8988T (cell line): ENCODE data around the gene YPEL2.
"Not testable (repeated sequence)": the region's sequence is repeated elsewhere in the genome, so short reads cannot be mapped to it uniquely, and the experiment has no call there.

ENCODE experiments used
- DNase-seq: peaks from one replicate; pipeline ENCODE4 v3.0.0; 2011

The YPEL2 gene

DNA sequence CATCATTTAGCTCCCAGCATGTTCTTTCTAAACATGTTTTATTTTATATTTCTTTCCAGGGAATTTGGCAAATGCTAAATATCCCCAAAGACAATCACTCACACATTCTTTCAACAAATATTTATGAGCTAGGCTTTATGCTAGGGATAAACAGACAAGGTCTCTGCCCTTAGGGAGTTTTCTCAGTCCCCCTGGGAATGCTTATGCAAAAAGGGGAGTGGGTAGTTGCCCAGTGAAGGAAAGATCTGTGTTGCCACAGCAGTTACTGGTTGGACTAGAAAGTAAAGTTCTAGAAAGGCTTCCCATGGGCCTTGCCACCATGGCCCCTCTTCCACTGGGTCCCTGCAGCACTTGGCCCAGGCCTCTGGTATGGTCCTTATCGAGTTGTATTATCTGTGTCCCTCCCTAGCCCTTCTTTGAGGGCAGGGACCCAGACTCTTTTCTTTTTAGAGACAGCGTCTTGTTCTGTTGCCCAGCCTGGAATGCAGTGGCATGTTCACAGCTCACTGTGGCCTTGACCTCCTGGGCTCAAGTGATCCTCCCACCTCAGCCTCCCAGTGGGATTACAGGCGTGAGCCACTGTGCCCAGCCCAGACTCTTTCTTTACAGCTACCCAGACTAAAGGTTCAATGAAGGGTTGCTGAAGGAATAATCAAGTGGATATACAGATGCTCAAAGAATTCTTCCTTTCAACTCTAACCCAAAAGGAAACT lies 78.0 kb downstream of the YPEL2 start:
- DNase-seq: no peak

DNA sequence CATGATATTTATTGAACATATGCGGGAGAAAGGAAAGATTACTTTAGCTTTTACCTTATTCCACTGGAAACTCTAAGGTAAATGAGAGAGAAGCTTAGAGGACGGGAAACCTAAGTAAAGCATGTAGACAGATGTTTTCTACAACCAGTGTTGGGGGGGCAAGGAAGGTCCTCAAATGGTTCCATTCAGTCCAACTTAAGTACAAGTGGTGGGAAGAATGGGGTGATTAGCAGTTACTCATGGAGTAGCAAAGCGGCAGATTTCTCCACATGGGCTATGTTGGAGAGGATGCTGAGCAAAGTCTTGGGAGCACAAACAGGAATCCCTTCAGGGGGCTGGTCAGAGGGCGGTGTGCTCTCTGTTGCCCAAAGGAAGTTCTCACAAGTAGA lies 78.6 kb downstream of the YPEL2 start:
- DNase-seq: no peak

DNA sequence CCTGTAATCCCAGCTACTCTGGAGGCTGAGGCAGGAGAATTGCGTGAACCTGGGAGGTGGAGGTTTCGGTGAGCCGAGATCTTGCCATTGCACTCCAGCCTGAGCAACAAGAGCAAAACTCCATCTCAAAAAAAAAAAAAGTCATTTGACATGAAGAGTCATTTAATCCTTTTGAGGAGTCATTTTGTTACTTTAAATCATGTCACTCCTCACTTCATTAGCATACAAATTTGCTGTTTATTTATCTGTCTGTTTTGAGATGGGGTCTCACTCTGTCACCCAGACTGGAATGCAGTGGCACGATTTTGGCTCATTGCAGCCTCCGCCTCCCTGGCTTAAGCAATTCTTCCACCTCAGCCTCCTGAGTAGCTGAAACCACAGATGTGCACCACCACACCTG lies 81.0 kb downstream of the YPEL2 start:
- DNase-seq: not testable (repeated sequence)

DNA sequence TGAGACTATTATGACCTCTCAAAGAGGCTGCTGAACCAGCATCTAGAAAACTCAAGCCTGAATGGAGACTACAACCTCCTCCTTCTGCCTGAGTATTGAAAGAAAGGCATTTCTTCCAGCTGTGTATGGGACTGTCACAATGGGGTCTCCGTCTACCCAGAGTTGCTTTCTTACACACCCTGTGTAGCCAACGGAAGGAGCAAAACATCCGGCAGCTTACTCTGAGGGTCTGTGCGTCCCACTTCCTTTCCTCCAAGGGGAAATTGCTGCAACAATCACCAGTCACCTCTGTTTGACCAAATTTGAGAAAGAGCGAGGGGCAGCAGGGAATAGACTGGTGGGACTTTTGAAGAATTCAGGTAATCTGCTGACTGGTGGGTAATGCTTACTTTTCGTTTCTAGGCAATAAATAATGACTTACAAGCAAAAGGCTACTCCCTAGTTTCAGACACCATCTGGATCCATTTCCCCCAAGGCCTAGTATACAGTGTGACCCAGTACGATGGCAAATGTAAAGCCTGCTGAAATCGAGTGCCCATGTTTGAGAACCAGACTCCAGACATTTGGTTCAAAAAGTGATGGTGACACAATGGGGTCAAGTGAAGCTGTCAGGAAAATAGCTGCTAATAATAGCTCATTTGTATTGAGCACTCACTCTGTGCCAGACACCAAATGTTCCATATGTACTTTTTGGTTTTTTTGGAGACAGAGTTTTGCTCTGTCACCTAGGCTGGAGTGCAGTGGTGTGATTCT lies 81.7 kb downstream of the YPEL2 start:
- no peak for DNase-seq

DNA sequence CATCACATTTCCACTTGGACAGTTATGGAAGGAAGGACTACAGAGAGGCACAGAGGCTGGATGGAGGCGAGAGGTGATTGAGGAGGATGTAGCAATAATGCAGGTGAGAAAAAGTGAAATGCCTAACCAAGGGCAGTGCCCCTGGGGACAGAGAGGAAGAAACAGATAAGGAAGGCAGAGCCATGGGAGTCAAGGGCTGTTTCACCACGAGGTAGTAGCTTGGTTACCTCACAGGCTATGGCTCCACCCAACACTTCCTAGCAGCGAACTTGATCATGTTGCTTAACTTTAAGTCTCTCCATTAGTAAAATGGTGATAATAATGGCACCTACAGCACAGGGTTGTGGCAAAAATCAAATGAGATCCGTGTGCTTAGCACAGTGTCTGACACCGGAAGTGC lies 83.9 kb downstream of the YPEL2 start:
- no peak for DNase-seq

DNA sequence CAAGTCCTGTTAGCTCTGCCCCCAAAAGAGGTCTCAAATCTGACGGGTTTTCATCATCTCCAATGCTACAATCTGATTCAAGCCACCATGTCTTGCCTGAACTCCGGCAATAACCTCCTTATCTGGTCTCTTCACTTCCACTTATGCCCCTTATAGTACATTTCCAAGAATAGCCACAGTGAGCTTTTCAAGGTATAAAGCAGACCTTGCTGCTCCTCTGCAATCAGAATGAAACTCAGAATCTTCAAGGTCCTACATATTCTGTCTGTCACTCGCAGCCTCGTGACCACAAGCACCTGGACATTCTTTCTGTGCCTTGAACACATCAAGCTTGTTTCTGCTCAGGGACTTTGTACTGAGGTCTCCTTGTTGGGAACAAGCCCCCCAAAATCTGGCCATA lies 84.7 kb downstream of the YPEL2 start:
- DNase-seq: no peak

DNA sequence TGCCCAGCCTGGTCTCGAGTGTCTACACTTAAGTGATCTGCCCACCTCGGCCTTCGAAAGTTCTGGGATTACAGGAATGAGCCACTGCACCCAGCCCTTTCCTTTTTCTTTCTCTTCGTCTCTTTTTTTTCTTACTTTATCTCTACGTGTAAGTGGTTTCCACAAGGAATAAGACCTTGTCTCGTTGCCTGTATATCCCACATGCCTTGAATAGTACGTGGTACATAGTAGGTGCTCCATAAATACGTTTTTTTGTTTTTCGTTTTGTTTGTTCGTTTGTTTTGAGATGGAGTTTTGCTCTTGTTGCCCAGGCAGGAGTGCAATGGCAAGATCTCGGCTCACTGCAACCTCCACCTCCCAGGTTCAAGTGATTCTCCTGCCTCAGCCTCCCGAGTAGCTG lies 86.0 kb downstream of the YPEL2 start:
- DNase-seq: no peak

DNA sequence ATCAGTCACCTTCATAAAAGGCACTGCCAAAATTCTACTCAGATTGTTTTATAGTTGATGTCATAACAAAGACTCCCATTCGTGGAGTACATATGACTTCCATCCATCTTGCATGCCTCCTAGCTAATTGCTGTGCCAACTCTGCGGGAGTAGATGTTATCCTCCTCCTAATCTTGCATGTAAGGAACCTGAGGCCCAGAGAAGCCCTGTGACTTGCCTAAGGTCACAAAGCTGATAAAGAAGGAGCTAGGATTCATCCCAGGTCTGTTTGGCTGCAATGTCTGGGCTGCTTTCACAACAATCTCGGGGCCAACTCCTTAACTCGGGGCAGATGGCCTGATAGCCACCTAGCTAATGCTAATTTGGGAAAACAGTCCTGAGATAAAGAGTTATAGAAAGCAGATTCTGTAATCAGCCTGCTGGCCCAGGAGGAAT lies 87.3 kb downstream of the YPEL2 start:
- DNase-seq: no peak

DNA sequence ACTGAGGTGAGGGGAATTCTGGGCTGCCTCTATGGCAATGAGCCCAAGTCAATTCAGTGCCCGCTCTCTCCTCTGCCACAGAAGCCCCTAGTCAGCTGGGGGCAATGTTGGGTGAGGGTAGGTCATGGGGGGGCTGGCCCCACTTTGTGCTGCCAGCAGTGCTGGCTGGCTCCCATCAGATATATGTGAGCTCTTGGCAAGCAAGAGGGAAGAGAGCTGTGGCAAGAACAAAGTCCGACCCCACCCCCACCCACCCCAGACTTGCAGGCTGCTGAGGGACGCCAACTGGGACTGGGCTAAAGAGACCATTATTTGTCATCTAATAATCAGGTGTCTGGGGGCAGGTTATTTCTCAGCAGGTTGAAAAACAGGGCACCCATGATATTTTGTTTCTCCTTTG lies 89.4 kb downstream of the YPEL2 start:
- DNase-seq: no peak

DNA sequence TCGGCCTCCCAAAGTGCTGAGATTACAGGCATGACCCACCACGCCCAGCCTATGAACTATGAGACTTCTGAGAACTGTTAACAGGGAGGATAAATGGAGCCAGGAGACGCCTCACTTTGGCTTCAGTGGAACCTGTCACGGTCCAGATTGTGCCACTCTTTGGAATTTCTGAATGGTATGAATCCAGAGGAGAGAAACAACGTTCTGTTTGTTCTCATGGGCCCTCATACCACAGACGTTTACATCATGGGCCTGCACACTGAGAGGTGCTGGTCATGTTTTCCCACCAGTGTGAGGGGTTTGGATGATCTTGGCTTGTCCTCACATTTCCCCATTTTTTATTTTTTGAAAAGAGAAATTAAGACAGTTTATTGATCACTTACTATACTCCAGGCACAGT lies 90.3 kb downstream of the YPEL2 start:
- DNase-seq: no peak

DNA sequence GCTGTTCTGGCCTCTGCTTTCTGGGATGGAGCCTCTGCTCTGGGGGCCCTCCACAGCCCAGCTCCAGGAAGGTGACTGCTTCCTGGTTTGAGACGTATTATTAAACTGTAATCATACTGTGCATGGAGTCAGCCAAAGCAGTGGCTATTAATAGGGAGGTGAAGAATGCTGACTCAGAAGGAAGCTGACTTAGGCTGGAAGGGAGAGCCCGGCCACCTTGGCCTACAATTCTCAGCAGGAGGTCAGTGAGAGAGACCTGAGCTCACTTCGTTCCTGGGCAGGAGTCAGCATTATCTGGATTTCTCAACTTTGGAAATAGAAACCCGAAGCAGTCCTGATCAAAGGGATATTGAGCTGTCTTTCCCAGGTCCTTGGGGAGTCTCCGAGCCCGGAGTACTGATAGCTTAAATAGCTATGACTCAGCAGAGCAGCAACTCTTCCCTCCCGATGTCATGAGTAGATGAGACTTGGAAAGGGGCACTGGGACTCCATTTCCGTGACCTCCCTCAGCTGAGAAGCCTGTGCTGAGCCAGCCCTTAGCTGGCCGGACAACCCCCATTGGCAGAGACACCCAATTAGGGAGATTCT lies 91.8 kb downstream of the YPEL2 start:
- no peak for DNase-seq

DNA sequence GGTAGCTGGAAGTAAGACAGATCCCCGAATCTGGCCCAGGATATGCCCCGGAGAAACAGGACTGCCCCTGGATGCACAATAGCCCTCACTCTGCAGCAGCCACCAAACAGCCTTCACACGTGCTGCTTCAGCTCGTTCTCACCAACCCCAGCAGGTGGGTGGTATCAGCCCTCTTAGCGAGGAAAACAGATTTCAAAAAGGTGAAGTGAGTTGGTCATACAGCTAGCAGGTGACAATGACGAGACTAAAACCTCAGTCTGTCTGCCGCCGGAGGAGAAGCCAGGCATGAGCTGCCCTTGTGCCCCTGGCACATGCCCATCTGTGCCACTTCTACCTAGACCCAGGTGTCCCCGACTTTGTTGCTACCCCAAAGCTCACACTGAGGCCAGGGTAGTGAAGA lies 92.4 kb downstream of the YPEL2 start:
- DNase-seq: no peak

DNA sequence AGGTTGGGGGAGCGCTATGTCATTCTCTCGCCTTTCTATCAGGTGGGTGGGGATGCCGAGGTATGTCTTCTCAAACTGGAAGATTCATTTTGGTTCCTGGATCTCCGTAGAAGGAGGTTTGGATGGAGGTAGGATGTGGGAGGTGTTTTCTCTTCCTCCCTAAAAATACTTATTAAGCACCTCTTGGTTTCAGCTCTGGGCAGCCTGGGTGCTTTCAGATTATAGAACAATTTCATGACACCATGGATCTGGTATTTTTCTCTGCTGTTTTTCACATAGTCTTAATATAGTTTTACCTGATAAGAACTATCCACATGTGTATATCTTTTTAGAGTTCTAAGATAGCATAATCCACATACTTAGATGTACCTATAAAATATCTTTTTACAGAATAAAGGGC lies 92.9 kb downstream of the YPEL2 start:
- DNase-seq: no peak

DNA sequence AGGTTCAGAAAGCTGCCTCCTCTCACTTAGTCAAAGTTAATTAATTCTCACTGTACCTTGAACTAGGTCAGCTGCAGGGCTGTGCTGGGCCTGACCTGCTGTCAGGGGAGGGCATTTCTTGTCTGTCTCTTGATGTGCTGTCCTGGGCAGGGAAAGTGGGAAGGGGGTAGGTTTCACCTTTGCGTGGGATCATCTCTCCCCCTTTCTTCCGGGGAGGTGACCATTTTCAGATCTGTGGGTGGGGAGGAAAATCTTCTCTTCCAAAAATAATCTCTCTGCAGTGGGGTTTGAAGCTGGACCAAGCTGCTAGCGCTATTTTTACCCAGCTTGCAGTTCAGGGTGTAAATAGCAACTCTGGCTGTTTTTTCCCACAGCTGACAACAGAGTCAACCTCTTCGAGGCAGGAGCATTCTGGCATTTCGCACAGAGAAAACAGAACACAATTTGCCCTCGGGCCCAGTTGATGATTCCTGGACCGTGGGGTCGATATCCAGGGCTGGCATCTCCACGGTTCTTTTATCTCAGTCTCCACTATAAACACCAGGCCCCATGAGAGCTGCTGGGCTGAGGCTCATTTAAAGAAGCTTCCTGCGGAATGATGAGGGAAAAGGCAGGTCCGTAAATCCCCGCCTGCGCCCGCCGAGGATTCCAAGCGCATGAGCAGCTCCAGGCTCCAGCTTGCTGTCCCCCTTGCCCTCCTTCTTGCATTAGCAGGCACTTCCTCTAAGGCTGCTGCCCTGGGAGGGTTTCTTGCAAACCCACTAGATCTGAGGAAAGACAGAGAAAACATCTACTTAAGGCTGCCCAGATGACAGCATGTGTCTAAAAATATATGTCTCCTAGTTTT lies 93.9 kb downstream of the YPEL2 start:
- DNase-seq: no peak

DNA sequence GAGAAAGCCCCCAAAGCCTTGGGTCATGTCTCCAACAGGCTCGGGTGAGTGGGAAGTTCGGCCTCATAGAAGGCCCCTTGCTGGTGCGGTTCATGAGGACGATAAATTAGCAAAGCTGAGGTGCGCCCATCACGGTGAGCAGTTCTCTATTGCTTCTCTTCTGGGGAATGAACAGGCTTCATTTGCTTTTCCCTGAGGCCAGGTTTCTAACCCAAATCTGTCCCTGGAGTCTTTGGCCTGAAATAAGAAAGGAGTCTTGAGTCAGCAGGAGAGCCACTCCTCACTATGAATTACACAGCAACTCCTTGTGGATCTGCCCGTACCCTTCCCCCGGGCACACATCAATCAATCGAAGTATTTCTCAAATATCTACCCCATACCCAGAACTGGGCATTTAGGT lies 94.6 kb downstream of the YPEL2 start:
- DNase-seq: no peak

DNA sequence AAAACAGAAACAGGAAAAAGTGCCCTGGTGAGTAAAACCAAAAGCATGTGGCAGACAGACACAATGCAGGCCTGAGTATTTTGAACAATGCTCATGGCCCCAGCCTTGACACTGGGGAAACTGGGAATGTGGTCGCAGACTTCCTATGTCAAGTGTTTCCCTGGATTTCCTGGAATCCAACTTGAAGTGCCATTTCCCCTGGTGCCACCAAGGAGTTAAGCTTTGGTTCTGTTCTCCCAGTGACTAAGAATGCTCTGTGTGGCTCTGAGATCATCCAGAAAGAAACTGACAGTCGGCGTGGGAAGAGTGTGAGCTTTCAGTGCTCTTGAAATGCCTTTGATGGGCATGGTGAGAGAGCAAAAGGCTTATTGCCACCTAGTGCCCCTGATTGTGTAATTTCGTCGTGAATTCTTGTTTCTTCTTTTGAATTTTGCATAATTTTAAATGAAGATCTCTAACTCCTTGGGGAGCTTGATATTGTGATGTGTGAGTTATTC lies 96.0 kb downstream of the YPEL2 start:
- DNase-seq: no peak

DNA sequence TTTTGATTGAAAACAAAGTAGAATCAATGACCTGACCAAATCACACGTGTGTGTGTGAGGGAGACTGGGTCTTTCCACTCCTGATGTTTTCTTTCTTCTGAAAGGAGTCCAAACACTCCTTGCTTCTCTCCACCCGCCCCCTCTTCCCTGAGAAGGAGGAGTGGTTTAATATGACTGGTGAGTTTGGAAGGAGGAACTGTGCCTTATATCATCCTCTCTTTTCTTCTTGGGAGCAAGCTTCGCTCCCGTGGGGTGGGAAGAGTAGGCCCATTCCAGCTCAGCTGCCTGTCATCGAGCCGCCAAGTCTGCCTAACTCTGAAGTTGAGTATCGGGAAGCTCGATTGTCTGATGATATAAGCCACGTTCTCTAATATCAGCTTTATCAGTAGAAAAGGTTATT lies 96.5 kb downstream of the YPEL2 start:
- no peak for DNase-seq

DNA sequence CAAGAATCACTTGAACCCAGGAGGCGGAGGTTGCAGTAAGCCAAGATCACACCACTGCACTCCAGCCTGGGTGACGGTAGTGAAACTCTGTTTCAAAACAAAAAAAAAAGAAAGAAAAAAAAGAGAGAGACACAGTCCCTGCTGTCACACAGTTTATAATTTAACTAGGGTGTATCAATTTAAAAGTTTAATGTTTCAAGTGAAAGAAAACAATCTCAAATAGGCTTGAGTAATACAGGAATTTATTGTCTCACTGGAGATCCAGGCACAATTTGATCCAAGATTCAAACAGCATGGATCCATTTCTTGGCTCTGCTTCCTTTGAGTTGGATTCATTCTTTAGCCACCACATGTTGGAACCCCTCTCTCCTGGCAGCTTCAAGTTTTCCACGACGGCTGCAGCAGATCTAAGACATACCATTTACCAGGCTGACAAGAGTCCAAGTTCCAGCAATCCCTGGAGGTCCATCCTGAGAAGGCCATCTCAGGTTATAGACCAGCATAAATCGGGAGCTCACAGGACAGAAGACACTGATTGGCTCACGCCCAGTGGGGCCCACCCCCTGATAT lies 97.5 kb downstream of the YPEL2 start:
- no peak for DNase-seq

DNA sequence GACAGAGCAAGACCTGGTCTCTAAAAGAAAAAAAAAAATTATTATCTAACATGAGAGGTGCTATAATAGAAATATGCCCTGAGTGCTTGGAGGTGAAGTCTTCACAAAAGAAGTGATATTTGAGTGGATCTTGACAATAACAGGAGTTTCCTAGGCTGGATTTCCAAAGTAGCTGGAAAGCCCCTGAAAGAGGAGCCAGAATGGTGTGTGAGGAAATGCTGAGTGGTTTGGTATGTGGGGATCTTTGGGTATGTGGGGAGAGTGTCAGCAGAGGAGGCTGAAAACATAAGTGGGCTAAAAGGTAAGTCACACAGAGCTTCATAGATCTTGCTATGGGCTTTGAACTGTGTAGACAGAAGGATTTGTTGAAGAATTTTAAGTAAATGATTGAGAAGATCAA lies 100.1 kb downstream of the YPEL2 start:
- no peak for DNase-seq

DNA sequence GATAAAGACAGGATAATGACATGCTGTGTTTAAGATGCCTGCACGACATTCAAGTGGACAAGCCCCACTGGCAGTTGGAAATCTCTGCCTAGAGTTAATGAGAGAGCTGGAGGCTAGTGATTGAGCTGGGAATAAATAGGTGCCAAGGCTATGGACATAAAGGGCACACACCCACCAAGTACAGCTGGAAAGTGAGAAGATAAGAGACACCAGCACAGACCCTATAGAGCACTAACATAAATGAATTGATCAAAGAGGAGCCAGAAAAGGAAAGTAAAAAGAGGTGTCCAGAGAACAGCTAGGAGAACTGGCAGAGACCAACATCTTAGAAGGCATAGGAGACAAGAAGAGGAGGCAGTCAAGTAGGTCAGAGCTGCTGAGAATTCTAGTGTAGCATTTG lies 101.2 kb downstream of the YPEL2 start:
- no peak for DNase-seq

DNA sequence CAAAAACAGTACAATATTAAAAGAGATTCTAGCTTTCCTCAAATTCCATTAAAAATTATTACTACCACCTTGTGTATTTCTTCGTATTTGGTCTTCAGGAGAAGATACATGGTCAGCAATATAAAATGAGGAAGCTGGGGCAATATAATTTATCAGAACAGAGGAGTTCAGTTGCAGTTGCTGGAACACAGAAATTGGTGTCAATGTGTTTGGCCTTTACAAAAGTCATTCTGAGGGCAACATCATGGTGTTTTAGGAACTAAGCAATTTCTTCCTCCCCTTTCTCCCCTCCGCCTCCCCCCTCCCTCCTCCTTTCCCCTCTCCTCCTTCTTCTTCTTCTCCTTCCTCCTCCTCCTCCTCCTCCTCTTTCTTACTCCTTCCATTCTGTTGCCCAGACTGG lies 102.1 kb downstream of the YPEL2 start:
- DNase-seq: no peak

DNA sequence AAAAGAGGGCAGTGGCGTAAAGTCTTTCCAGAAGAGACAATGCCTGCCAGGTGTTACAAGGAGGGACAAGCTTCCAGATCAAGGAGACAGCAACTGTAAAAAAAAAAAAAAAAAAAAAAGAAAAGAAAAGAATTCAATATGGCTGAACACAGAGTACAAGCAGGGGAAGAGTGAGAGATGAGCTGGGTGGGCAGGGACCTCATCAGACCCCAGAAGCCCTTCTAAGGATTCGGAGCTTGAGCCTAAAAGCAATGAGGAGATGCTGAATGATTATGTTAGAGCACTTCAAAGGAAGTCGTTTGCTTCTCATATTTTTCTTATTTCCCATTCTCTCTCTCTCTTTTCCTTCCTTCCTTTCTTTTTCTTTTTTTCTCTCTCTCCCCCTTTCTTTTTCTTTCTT lies 103.0 kb downstream of the YPEL2 start:
- DNase-seq: no peak

DNA sequence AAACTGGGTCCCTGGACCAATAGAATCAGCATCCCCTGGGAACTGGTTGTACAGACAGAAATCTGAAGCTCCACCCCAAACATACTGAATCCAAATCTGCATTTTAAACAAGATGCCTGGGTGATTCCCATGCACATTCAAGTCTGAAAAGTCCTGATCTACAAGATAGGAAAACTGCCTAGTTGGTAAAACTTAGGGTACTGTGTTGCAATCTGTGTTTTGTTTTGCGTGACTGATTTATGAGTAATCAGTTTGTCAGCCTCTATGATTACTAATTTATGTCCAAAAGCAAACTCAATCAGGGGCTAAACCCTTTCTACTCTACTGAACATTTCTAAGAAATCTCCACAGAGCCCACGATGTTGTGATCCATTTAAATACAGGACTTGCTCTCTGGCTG lies 103.8 kb downstream of the YPEL2 start:
- no peak for DNase-seq
